ENCODE data around the gene CACNG1. TPM values are rescaled to one million over a fixed set of nuclear protein-coding genes. Genes with fewer than 3 reads are reported as not detected.

The CACNG1 gene
- total and polyA plus RNA-seq, 2 donors (not counting 3 experiments of a cell fraction or from before 2014, with no cell fraction given) = not detected

- Histone ChIP-seq H3K27ac (ENCODE audit: insufficient read depth, low read depth, low read length) (no peak overlapping the region), H3K4me3 (replicated peaks in 1 of 3; ENCODE audit: insufficient read depth in 1 of 3, low read depth in 1 of 3, low read length in 3 of 3) (no peak overlapping the region), H3K4me2 (ENCODE audit: insufficient read depth, low read length) (no peak overlapping the region), H3K27me3 (ENCODE audit: control insufficient read depth in 2 of 2, insufficient read depth in 2 of 2, low read length in 2 of 2) (no peaks in the 10 kb centered on the region), H2AFZ (ENCODE audit: low read depth, low read length) (no peak overlapping the region), H3K9ac (replicated peaks; ENCODE audit: extremely low read depth, insufficient read depth, low read length) (no peak overlapping the region), H3K36me3 (ENCODE audit: control insufficient read depth in 2 of 2, extremely low read depth in 1 of 2, insufficient read depth in 2 of 2, low read length in 2 of 2) (peaks cover 0 to 4% of the 10 kb centered on the region in 2 experiments), H3K9me1 (replicated peaks; ENCODE audit: control insufficient read depth, extremely low read depth, insufficient read depth, low read length) (no peaks in the 10 kb centered on the region), H3K4me1 (ENCODE audit: control insufficient read depth, extremely low read depth, insufficient read depth, low read length) (no peaks in the 10 kb centered on the region), H3K9me3 (replicated peaks; ENCODE audit: control insufficient read depth, insufficient read depth, low read length) (no peaks in the 10 kb centered on the region), H3K79me2 (ENCODE audit: control insufficient read depth, insufficient read depth, low read length) (no peaks in the 10 kb centered on the region), H4K20me1 (replicated peaks; ENCODE audit: control insufficient read depth, extremely low read depth, insufficient read depth, low read length) (peaks cover 2% of the 10 kb centered on the region)
- FAIRE-seq (no peak), DNase-seq (ENCODE audit: low read depth, low spot score) (no peak)
- BruUV-seq (replicated peaks) = no TSS peak
- dilution Hi-C loops (cut with MboI; ENCODE audit: extremely low pct_ligation_motif_present, low sequenced_read_pairs) (no loop called here), intact Hi-C loops (cut with micrococcal nuclease) (no loop called here)
- TF ChIP-seq MAX (IDR thresholded peaks at IDR 0.05; ENCODE audit: insufficient read depth, insufficient read length) = no peak
- no peak for TF ChIP-seq POLR2A (IDR thresholded peaks at IDR 0.05; ENCODE audit: low read depth, low read length)
- TF ChIP-seq MYC (IDR thresholded peaks at IDR 0.05; ENCODE audit: low read depth, low read length) = no peak
- no peak for TF ChIP-seq GATA2 (IDR thresholded peaks at IDR 0.05; ENCODE audit: insufficient read depth, insufficient read length, low read depth, low read length)
- POLR2A ChIA-PET = no interaction called here
- CTCF ChIA-PET = interaction anchor here (1.7 kb wide), 1 partner anchor 8 kb away, joined by 7 read pairs; no protein-coding TSS in a partner anchor
These were observed 31.9 kb downstream of the CACNG1 start for GRCh38 chr17:67076290-67076689.

GRCh38 chr17:67078292-67078691 is 33.9 kb downstream of the CACNG1 start:
- CTCF ChIA-PET = interaction anchor here (1.0 kb wide), 1 partner anchor 9 kb away, joined by 4 read pairs; no protein-coding TSS in a partner anchor
- H3K4me3 ChIP-seq (replicated peaks in 1 of 3; ENCODE audit: insufficient read depth in 1 of 3, low read depth in 1 of 3, low read length in 3 of 3) = no peak overlapping the region
- POLR2A ChIA-PET = no interaction called here
- no peak overlapping the region for H3K9ac ChIP-seq (replicated peaks; ENCODE audit: extremely low read depth, insufficient read depth, low read length)
- peaks cover 2% of the 10 kb centered on the region for H4K20me1 ChIP-seq (replicated peaks; ENCODE audit: control insufficient read depth, extremely low read depth, insufficient read depth, low read length)
- no peak for DNase-seq (ENCODE audit: low read depth, low spot score)
- intact Hi-C loops (cut with micrococcal nuclease) (no loop called here), dilution Hi-C loops (cut with MboI; ENCODE audit: extremely low pct_ligation_motif_present, low sequenced_read_pairs) (no loop called here)
- H3K27ac ChIP-seq (ENCODE audit: insufficient read depth, low read depth, low read length) = no peak overlapping the region
- no peak overlapping the region for H3K4me2 ChIP-seq (ENCODE audit: insufficient read depth, low read length)
- no peaks in the 10 kb centered on the region for H3K9me3 ChIP-seq (replicated peaks; ENCODE audit: control insufficient read depth, insufficient read depth, low read length)
- no peaks in the 10 kb centered on the region for H3K27me3 ChIP-seq (ENCODE audit: control insufficient read depth in 2 of 2, insufficient read depth in 2 of 2, low read length in 2 of 2)
- H3K4me1 ChIP-seq (ENCODE audit: control insufficient read depth, extremely low read depth, insufficient read depth, low read length) = no peaks in the 10 kb centered on the region
- H3K36me3 ChIP-seq (ENCODE audit: control insufficient read depth in 2 of 2, extremely low read depth in 1 of 2, insufficient read depth in 2 of 2, low read length in 2 of 2) = peaks cover 0 to 4% of the 10 kb centered on the region in 2 experiments
- TF ChIP-seq POLR2AphosphoS5 (IDR thresholded peaks at IDR 0.05; ENCODE audit: insufficient read depth, low read depth, low read length) = no peak
- TF ChIP-seq FOS (IDR thresholded peaks at IDR 0.05; ENCODE audit: borderline replicate concordance, insufficient read depth, low read length) = no peak
- no peak for TF ChIP-seq EZH2 (IDR thresholded peaks at IDR 0.05; ENCODE audit: borderline replicate concordance, low read depth, low read length, severe bottlenecking)
- TF ChIP-seq CTCF (IDR thresholded peaks at IDR 0.05; ENCODE audit: extremely low read depth in 1 of 2, insufficient read depth in 1 of 2, low read depth in 1 of 2, low read length in 2 of 2) = no peak
- TF ChIP-seq JUN (IDR thresholded peaks at IDR 0.05; ENCODE audit: borderline replicate concordance, insufficient read depth, insufficient read length, low read depth) = no peak
- no peak for TF ChIP-seq POLR2A (IDR thresholded peaks at IDR 0.05; ENCODE audit: low read depth, low read length)
- no peak for TF ChIP-seq GATA2 (IDR thresholded peaks at IDR 0.05; ENCODE audit: insufficient read depth, insufficient read length, low read depth, low read length)
- TF ChIP-seq MAX (IDR thresholded peaks at IDR 0.05; ENCODE audit: insufficient read depth, insufficient read length) = no peak
- TF ChIP-seq MYC (IDR thresholded peaks at IDR 0.05; ENCODE audit: low read depth, low read length) = no peak
- H3K9me1 ChIP-seq (replicated peaks; ENCODE audit: control insufficient read depth, extremely low read depth, insufficient read depth, low read length) = no peaks in the 10 kb centered on the region
- FAIRE-seq = no peak
- no peak overlapping the region for H2AFZ ChIP-seq (ENCODE audit: low read depth, low read length)
- no peaks in the 10 kb centered on the region for H3K79me2 ChIP-seq (ENCODE audit: control insufficient read depth, insufficient read depth, low read length)
- BruUV-seq (replicated peaks) = no TSS peak

Data from endothelial cell of umbilical vein (primary cell).